Spinal cord (tissue), 10 donors: Measurements from ENCODE around the gene ERC1. TPM values are rescaled to one million over a fixed set of nuclear protein-coding genes. Genes with fewer than 3 reads are reported as not detected.
A peak's percentile ranks its signal among the peaks of the same experiment; 100 is the strongest.
"Not testable (repeated sequence)": the region's sequence is repeated elsewhere in the genome, so short reads cannot be mapped to it uniquely, and the experiment has no call there.

Source experiments
- DNase-seq, 6 donors: peaks; one replicate each; pipeline versions ENCODE4 v3.0.0 to v3.0.0-alpha.2; 2013 to 2015; ENCODE audit warnings: low spot score in 6 of 6, low read depth in 4 of 6
- H3K27ac ChIP-seq: one replicate; pipeline ENCODE4 v1.5.1; 2013; ENCODE audit warnings: low read depth, low read length, control low read depth
- H3K27me3 ChIP-seq: one replicate; pipeline ENCODE4 v1.6.1; 2013; ENCODE audit warnings: low read length; ENCODE audit not compliant: control insufficient read depth, insufficient read depth
- H3K36me3 ChIP-seq: one replicate; pipeline ENCODE4 v1.6.1; 2013; ENCODE audit warnings: low read length; ENCODE audit not compliant: control insufficient read depth, insufficient read depth
- H3K4me1 ChIP-seq: one replicate; pipeline ENCODE4 v1.6.1; 2013; ENCODE audit warnings: low read length; ENCODE audit not compliant: control insufficient read depth, insufficient read depth
- H3K4me3 ChIP-seq: one replicate; pipeline ENCODE4 v1.5.1; 2013; ENCODE audit warnings: low read depth, low read length, control low read depth
- H3K9me3 ChIP-seq: one replicate; pipeline ENCODE4 v1.6.1; 2013; ENCODE audit warnings: low read length; ENCODE audit not compliant: control insufficient read depth, insufficient read depth
- WGBS: methylation state at CpG from one replicate; pipeline ENCODE4 v1.1.5; 2013; ENCODE audit warnings: missing lambda C conversion rate; ENCODE audit not compliant: insufficient coverage; 5-methylcytosine and 5-hydroxymethylcytosine counted together
- polyA plus RNA-seq, 2 donors: library from polyadenylated mRNA; unstranded; fragments of 120-200 nt; gene quantifications; one replicate each; pipeline ENCODE4 v1.2.1, GENCODE V29; 2013; ENCODE audit not compliant: insufficient read length in 2 of 2
- total RNA-seq, 2 donors: library from RNA; depleted of rRNA in 1 of 2; stranded (reverse); fragments of 120-200 nt in 1 of 2; fragments of >200 nt in 1 of 2; gene quantifications; one replicate each; pipeline versions ENCODE4 v1.2.3 to v1.2.4, GENCODE V29; 2013 to 2014
- donor health status: healthy.

ERC1 gene
- total and polyA plus RNA-seq, 4 donors, result 44.3 to 75.5 (median 47.9) TPM

- no CpG with 5 or more reads among the region's 1 CpG for WGBS
- H3K36me3 ChIP-seq, result no peaks in the 10 kb centered on the region
- H3K4me1 ChIP-seq, result peaks cover 3% of the 10 kb centered on the region
- no peaks in the 10 kb centered on the region for H3K27me3 ChIP-seq
- no peak for DNase-seq
- H3K27ac ChIP-seq, result no peak overlapping the region
- H3K9me3 ChIP-seq, result no peaks in the 10 kb centered on the region
- H3K4me3 ChIP-seq, result no peak overlapping the region
Measured at GRCh38 chr12:1307796-1308195, 316.8 kb downstream of the ERC1 start.

GRCh38 chr12:1309613-1310012, 318.6 kb downstream of the ERC1 start:
- Histone ChIP-seq H3K36me3 (no peaks in the 10 kb centered on the region), H3K4me1 (peaks cover 3% of the 10 kb centered on the region), H3K9me3 (no peaks in the 10 kb centered on the region), H3K27ac (no peak overlapping the region), H3K27me3 (no peaks in the 10 kb centered on the region), H3K4me3 (no peak overlapping the region)
- 69% methylated on average over 3 of the region's 8 CpGs for WGBS
- no peak for DNase-seq

DNA sequence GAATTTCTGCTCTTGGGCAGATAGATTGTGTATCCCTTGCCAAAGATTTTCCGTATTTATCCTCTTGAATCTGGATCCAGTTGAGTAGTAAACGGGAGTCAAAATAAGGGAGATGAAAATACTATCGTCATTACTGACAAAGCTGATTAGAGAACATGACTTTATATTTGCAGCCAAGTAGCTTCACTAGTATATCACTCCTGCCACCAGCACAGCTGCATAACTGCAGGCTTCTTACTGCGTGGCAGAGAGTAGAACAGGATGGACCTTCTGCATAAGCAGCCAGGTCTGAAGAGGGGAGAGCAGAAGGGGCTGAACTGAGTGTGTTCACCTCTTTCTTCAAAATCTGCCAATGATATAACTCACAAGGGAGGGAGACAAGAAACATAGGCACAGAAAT, 319.6 kb downstream of the ERC1 start:
- Histone ChIP-seq H3K27me3 (no peaks in the 10 kb centered on the region), H3K4me3 (no peak overlapping the region), H3K4me1 (peaks cover 3% of the 10 kb centered on the region), H3K9me3 (no peaks in the 10 kb centered on the region), H3K36me3 (no peaks in the 10 kb centered on the region), H3K27ac (no peak overlapping the region)
- DNase-seq, result peak in 1 of 6 donors; percentile 47
- 80% methylated on average over 1 of the region's 4 CpGs for WGBS

- WGBS, result no CpG with 5 or more reads among the region's 1 CpG
- Histone ChIP-seq H3K9me3 (no peaks in the 10 kb centered on the region), H3K4me3 (no peak overlapping the region), H3K4me1 (peaks cover 3% of the 10 kb centered on the region), H3K27ac (no peak overlapping the region), H3K36me3 (no peaks in the 10 kb centered on the region), H3K27me3 (no peaks in the 10 kb centered on the region)
- no peak for DNase-seq
Measured at GRCh38 chr12:1311145-1311544, 320.1 kb downstream of the ERC1 start.

GRCh38 chr12:1313906-1314305, 322.9 kb downstream of the ERC1 start:
- no peaks in the 10 kb centered on the region for H3K36me3 ChIP-seq
- H3K9me3 ChIP-seq, result no peaks in the 10 kb centered on the region
- no peak for DNase-seq
- peaks cover 7% of the 10 kb centered on the region for H3K4me1 ChIP-seq
- H3K27ac ChIP-seq, result no peak overlapping the region
- H3K4me3 ChIP-seq, result no peak overlapping the region
- no peaks in the 10 kb centered on the region for H3K27me3 ChIP-seq
- WGBS, result no CpG with 5 or more reads among the region's 2 CpGs

DNA sequence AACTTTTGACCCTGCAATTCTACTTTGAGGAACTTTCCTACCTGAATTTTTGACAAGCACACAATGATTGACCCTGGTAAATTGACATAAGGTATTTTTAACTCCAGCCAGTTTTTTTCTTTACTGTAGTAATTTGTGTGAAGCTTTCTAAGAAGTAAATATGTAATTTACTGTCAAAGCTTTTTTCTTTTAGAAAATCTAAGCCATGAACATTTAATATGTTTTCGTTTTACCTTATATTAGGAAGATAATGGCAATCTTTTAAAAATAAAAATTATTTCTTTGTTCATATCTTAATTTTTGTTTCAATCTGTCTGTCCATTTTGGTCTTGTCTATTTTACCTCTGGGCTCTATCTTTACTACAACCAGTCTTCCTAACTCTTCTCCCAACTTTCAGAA, 323.5 kb downstream of the ERC1 start:
- no peak overlapping the region for H3K27ac ChIP-seq
- no peak for DNase-seq
- no CpG with 5 or more reads among the region's 1 CpG for WGBS

DNA sequence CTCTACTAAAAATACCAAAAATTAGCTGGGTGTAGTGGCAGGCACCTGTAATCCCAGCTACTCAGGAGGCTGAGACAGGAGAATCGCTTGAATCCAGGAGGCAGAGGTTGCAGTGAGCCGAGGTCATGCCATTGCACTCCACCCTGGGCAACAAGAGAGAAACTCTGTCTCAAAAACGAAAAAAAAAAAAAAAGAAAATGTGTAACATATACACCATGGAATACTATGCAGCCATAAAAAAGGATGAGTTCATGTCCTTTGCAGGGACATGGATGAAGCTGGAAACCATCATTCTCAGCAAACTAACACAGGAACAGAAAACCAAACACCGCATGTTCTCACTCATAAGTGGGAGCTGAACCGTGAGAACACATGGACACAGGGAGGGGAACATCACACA, 326.0 kb downstream of the ERC1 start:
- WGBS, result 100% methylated on average over 2 of the region's 5 CpGs
- not testable (repeated sequence) for DNase-seq, H3K27ac ChIP-seq, H3K4me1 ChIP-seq, H3K36me3 ChIP-seq, H3K27me3 ChIP-seq, H3K9me3 ChIP-seq, H3K4me3 ChIP-seq

More for the DNA sequence above, 323.5 kb downstream of the ERC1 start:
- Histone ChIP-seq H3K4me1 (peaks cover 7% of the 10 kb centered on the region), H3K36me3 (no peaks in the 10 kb centered on the region), H3K4me3 (no peak overlapping the region), H3K27me3 (no peaks in the 10 kb centered on the region), H3K9me3 (no peaks in the 10 kb centered on the region)

DNA sequence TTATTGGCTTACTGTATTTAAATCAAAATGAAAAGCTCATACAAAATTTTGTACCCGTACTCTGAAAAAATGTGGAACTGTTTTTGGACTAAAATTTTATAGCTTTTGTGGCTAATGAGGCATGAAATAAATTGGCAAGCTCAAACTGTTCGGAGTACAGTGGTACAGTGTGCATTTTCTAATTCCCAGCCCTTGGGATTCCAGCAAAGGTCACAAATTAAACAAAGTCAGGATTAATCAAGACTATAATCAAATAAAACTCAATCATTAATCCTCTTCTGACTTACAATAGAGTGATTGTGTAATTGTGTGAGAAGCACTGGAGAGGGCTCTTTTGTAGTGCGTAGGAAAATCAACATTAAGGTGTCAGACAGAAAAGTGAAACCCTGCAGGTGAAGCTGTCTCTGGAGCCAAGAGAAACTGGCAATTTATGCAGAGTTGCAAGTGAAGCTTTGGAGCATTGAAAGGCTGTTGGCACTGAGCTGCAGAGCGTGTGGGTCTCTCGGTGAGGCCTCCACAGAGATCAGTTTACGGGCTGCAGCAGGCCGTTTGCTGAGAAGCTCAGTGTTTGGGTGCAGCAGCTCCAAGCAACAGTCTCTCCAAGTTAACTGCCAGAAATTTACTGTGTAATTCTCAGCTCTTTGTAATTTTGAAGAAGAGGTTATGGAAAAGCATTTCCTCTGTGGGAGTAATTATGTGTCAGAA, 327.5 kb downstream of the ERC1 start:
- Histone ChIP-seq H3K9me3 (no peaks in the 10 kb centered on the region), H3K4me1 (peaks cover 3% of the 10 kb centered on the region), H3K36me3 (no peaks in the 10 kb centered on the region), H3K4me3 (no peak overlapping the region), H3K27ac (peak overlapping the region; percentile 57), H3K27me3 (no peaks in the 10 kb centered on the region)
- WGBS, result 11% methylated on average over 5 of the region's 7 CpGs
- peak; percentile 45 to 90 (median 63) for DNase-seq

GRCh38 chr12:1319212-1319611, 328.2 kb downstream of the ERC1 start:
- H3K27ac ChIP-seq, result peak overlapping the region; percentile 57

GRCh38 chr12:1320021-1320420, 329.0 kb downstream of the ERC1 start:
- no peak for DNase-seq
- peaks cover 3% of the 10 kb centered on the region for H3K4me1 ChIP-seq
- no peak overlapping the region for H3K4me3 ChIP-seq
- H3K9me3 ChIP-seq, result no peaks in the 10 kb centered on the region
- no peaks in the 10 kb centered on the region for H3K27me3 ChIP-seq
- no peak overlapping the region for H3K27ac ChIP-seq
- no peaks in the 10 kb centered on the region for H3K36me3 ChIP-seq
- WGBS, result no CpG with 5 or more reads among the region's 1 CpG

More at GRCh38 chr12:1319212-1319611, 328.2 kb downstream of the ERC1 start:
- WGBS, result no CpG with 5 or more reads among the region's 2 CpGs
- no peak for DNase-seq
- Histone ChIP-seq H3K4me1 (peaks cover 3% of the 10 kb centered on the region), H3K9me3 (no peaks in the 10 kb centered on the region), H3K4me3 (no peak overlapping the region), H3K36me3 (no peaks in the 10 kb centered on the region), H3K27me3 (no peaks in the 10 kb centered on the region)
